GM12891 (cell line): ENCODE data around the gene WDR91.

ENCODE experiments used
- POLR2A ChIP-seq: IDR thresholded peaks from 2 replicates; pipeline ENCODE4 v1.6.1; 2011; ENCODE audit warnings: low read depth, low read length, control low read depth
- TAF1 ChIP-seq: IDR thresholded peaks from 2 replicates; pipeline ENCODE4 v1.6.1; 2011; ENCODE audit warnings: low read depth, low read length, control low read depth

GRCh38 chr7:135210888-135211178, 493 bp downstream of the WDR91 start:
- TF ChIP-seq TAF1 (no peak), POLR2A (no peak)
